Breast epithelium (tissue), 4 donors: ENCODE results near the gene SENP3. TPM values are rescaled to one million over a fixed set of nuclear protein-coding genes. Genes with fewer than 3 reads are reported as not detected.

Experiments used
- DNase-seq, 2 donors: peaks; one replicate each; pipeline ENCODE4 v3.0.0-alpha.2; 2019; ENCODE audit warnings: low spot score in 2 of 2
- H3K27ac ChIP-seq, 2 donors: fragments of 200-600 bp; sonication (generic) in 1 of 2; one replicate each; pipeline ENCODE4 v1.5.1; 2016 to 2019; ENCODE audit warnings: mild to moderate bottlenecking in 1 of 2
- H3K27me3 ChIP-seq, 2 donors: fragments of 200-600 bp; sonication (generic) in 1 of 2; one replicate each; pipeline versions ENCODE4 v1.5.1 to v1.6.0; 2017 to 2019; ENCODE audit warnings: control low read depth in 1 of 2, mild to moderate bottlenecking in 1 of 2
- H3K36me3 ChIP-seq: fragments of 200-600 bp; one replicate; pipeline ENCODE4 v1.5.1; 2019
- H3K4me1 ChIP-seq, 2 donors: fragments of 200-600 bp; sonication (generic); one replicate each; pipeline ENCODE4 v1.5.1; 2016 to 2019; ENCODE audit warnings: control low read depth in 1 of 2
- H3K4me3 ChIP-seq, 3 donors: fragments of 200-600 bp; sonication (generic); 1 replicate in 2 of 3; 2 replicates in 1 of 3; pipeline ENCODE4 v1.5.1; 2016 to 2019; ENCODE audit warnings: mild to moderate bottlenecking in 3 of 3, moderate library complexity in 2 of 3
- H3K9me3 ChIP-seq, 2 donors: fragments of 200-600 bp; sonication (generic) in 1 of 2; one replicate each; pipeline ENCODE4 v1.5.1; 2016 to 2019; ENCODE audit warnings: control low read depth in 1 of 2
- POLR2A ChIP-seq: fragments of 450-650 bp; IDR thresholded peaks from one replicate; pipeline ENCODE4 v1.6.1; 2016; ENCODE audit warnings: antibody characterized with exemption, mild to moderate bottlenecking, moderate library complexity
- POLR2AphosphoS5 ChIP-seq, 3 donors: sonication (generic); formaldehyde crosslinking; IDR thresholded peaks; one replicate each; pipeline ENCODE4 v1.6.1; 2017; ENCODE audit warnings: antibody characterized with exemption in 3 of 3
- intact Hi-C: fragments of 100-400 bp; cut with DNase I; formaldehyde crosslinking; loops from one replicate; pipeline ENCODE4 v1.15.1; 2023; ENCODE audit warnings: low total_unique reads
- total RNA-seq, 3 donors: library from RNA; depleted of rRNA; stranded (reverse); fragments of >200 nt; gene quantifications; one replicate each; pipeline ENCODE4 v1.1.0, GENCODE V29; 2016
- TF ChIP-seq, protein P1 (sequence below), 3 donors: fragments of 450-650 bp; IDR thresholded peaks; one replicate each; pipeline ENCODE4 v1.5.1; 2016 to 2017; ENCODE audit warnings: antibody characterized with exemption in 3 of 3, mild to moderate bottlenecking in 3 of 3, moderate library complexity in 3 of 3

The SENP3 gene
- total RNA-seq, 3 donors from 2014 or later: 59.5 to 65.2 (median 62.3) TPM

DNA sequence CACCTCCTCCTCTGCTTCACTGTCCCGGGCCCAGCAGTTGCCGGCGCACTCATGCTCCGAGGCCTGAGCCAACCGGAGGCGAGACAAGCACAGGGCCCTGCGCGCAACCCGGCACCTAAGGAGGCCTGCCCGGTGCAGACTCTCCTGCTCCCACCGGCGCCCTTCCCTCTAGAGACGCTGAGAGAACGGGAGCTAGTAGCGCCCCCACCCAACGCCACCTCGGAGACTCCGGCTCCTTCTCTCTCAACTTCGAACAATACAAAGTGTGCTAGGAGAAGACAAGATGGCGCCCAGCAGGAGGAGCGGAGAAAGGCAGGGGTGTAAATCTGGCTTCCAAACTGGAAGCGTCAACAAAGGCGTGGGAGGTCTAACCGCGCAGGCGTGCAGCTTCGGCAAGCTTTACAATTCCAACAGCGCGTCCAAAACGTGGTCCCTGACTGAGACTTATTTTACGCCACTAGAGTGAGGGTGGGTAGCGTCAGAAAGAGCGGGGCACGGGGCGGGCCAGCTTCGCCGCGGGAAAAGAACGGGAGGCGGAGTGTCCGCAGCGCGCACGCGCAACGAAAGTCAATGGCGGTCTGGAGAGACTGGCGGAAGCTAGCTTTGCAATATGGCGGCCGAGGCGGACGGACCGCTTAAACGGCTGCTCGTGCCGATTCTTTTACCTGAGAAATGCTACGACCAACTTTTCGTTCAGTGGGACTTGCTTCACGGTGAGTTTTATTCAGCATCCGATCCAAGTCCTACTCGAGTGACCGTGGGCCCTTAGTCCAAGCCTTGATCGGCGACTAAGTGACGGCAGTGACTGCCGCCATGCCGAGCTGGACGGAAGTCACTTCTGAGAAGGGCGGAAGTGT, 21.8 kb downstream of the SENP3 start, which contains the start of gene MPDU1:
MPDU1 (plus strand) TSS at position 600 of the 857 bp plus-strand sequence; CDS start at position 611, 11 bp downstream.
- Histone ChIP-seq H3K4me3 (peak within 1 kb of the TSS; percentile 59 to 73 (median 59)), H3K4me1 (peaks cover 16 to 23% of the 10 kb centered on the region in 2 donors), H3K36me3 (no peaks in the 10 kb centered on the region), H3K27ac (peak within 1 kb of the TSS; percentile 96 to 99), H3K9me3 (no peaks in the 10 kb centered on the region), H3K27me3 (no peaks in the 10 kb centered on the region)
- TF ChIP-seq POLR2A (peak; percentile 29), POLR2AphosphoS5 (IDR thresholded peaks at IDR 0.05) (peak; percentile 90 to 97 (median 95))
- TF ChIP-seq, protein P1, sequence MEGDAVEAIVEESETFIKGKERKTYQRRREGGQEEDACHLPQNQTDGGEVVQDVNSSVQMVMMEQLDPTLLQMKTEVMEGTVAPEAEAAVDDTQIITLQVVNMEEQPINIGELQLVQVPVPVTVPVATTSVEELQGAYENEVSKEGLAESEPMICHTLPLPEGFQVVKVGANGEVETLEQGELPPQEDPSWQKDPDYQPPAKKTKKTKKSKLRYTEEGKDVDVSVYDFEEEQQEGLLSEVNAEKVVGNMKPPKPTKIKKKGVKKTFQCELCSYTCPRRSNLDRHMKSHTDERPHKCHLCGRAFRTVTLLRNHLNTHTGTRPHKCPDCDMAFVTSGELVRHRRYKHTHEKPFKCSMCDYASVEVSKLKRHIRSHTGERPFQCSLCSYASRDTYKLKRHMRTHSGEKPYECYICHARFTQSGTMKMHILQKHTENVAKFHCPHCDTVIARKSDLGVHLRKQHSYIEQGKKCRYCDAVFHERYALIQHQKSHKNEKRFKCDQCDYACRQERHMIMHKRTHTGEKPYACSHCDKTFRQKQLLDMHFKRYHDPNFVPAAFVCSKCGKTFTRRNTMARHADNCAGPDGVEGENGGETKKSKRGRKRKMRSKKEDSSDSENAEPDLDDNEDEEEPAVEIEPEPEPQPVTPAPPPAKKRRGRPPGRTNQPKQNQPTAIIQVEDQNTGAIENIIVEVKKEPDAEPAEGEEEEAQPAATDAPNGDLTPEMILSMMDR (IDR thresholded peaks at IDR 0.05): peak in 1 of 3 donors; percentile 30
- peak; percentile 96 for DNase-seq
- intact Hi-C loops: no loop called here

GRCh38 chr17:7586673-7587419, 25.1 kb downstream of the SENP3 start:
- Histone ChIP-seq H3K4me3 (no peak overlapping the region), H3K27me3 (no peaks in the 10 kb centered on the region), H3K9me3 (no peaks in the 10 kb centered on the region), H3K4me1 (peaks cover 14 to 21% of the 10 kb centered on the region in 2 donors), H3K36me3 (no peaks in the 10 kb centered on the region), H3K27ac (peak overlapping the region in 1 of 2 donors; percentile 48)
- DNase-seq: no peak
- TF ChIP-seq POLR2AphosphoS5 (IDR thresholded peaks at IDR 0.05) (no peak), POLR2A (no peak)
- TF ChIP-seq, protein P1 (IDR thresholded peaks at IDR 0.05): peak in 1 of 3 donors; percentile 21
- intact Hi-C loops: no loop called here

DNA sequence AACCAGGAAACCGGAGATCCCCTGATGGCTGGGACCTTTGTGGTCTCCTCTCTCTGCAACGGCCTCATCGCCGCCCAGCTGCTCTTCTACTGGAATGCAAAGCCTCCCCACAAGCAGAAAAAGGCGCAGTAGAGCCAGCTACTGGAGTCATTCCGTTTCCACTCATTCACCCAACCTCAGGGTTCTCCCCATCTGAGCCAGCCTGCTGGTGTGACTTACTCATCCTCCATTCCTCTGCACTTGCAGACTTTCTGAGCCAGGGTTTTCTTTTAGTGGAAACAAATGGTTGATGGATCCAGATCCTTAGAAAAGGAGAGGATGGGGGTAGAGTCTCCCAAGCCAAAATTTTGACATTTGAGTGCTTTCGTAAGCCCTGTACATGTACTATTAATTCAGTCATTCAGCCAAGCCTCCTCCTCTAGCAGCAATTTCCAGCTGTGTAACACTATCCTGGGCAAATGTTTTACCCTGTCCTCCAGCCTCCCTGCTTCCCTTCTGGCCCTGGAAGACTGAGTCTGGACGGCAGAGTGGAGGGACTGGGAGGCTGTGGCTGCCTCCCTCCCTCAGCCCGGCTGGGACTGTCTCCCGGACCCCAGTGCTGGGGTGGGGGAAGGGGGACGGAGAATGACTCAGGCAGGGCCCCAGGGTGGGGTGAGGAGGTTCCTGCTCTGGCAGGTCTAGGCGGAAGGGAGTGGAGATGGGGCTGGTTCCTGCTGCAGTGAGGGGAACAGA, 25.9 kb downstream of the SENP3 start:
- TF ChIP-seq POLR2AphosphoS5 (IDR thresholded peaks at IDR 0.05): no peak
- TF ChIP-seq, protein P1 (IDR thresholded peaks at IDR 0.05): no peak
- no peak for TF ChIP-seq POLR2A
- H3K4me1 ChIP-seq: peaks cover 9 to 17% of the 10 kb centered on the region in 2 donors
- intact Hi-C loops: no loop called here
- H3K4me3 ChIP-seq: peak overlapping the region in 1 of 3 donors; percentile 79
- H3K27ac ChIP-seq: peak overlapping the region in 1 of 2 donors; percentile 80
- peaks cover 5% of the 10 kb centered on the region for H3K36me3 ChIP-seq
- H3K9me3 ChIP-seq: no peaks in the 10 kb centered on the region
- H3K27me3 ChIP-seq: no peaks in the 10 kb centered on the region
- DNase-seq: no peak

DNA sequence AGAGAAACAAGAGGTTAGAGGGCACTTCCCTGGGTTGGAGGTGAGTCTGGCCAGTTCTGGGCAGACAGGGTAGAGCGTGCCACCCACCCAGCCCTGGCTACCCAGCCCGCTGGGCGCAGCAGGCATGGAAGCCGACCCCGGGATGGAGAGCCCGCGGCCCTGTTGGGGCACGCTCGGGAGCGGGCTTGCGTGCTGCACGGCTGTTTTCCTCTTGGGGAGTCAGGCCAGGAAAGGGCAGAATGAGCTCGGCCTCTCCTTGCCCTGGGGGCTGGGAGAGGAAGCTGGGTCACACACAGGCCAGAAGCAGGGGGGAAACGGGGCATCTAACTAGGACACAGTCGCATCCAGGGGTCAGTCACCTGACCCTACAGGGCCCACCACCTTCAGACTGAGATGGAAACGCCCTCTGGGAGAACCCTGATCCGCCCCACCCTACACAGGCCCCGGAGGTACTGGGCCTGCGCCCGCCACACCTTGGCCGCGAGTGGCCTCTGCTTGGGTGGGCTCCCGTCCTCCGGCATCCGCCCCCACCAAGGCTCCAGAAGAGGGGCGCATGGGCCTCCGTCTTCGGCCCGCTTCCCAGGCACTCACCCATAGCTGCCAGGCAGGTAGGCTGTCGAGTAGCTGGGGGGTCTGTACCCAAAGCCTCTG, 27.0 kb downstream of the SENP3 start:
- Histone ChIP-seq H3K4me3 (peak overlapping the region; percentile 32 to 79 (median 60)), H3K36me3 (peaks cover 12% of the 10 kb centered on the region), H3K4me1 (peaks cover 2 to 12% of the 10 kb centered on the region in 2 donors), H3K27me3 (no peaks in the 10 kb centered on the region), H3K9me3 (no peaks in the 10 kb centered on the region), H3K27ac (peak overlapping the region; percentile 68 to 80)
- DNase-seq: no peak
- intact Hi-C loops: no loop called here
- TF ChIP-seq, protein P1 (IDR thresholded peaks at IDR 0.05): no peak
- TF ChIP-seq POLR2AphosphoS5 (IDR thresholded peaks at IDR 0.05): no peak
- no peak for TF ChIP-seq POLR2A
